ENCODE results near the gene ARID2.

ARID2 gene

DNA sequence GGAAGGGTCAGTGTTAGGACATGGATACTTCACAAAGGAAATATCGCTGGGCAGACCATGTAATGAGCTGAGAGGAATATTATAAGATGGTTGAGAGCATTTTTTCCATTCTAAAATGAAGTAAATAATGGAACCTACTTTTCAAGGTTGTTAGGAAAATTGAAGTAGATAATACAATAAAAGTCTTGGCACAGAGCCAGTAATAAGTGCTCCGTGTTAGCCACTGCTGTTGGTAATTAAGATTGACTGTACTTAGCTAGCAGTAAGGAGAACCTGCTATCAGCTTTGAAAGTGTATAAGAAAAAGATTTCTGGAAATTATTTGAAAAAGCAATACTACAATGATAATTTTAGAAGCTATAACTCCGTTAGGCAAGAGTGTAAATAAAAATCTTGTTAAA, 183.3 kb downstream of the ARID2 start:
- TF ChIP-seq, protein P1, sequence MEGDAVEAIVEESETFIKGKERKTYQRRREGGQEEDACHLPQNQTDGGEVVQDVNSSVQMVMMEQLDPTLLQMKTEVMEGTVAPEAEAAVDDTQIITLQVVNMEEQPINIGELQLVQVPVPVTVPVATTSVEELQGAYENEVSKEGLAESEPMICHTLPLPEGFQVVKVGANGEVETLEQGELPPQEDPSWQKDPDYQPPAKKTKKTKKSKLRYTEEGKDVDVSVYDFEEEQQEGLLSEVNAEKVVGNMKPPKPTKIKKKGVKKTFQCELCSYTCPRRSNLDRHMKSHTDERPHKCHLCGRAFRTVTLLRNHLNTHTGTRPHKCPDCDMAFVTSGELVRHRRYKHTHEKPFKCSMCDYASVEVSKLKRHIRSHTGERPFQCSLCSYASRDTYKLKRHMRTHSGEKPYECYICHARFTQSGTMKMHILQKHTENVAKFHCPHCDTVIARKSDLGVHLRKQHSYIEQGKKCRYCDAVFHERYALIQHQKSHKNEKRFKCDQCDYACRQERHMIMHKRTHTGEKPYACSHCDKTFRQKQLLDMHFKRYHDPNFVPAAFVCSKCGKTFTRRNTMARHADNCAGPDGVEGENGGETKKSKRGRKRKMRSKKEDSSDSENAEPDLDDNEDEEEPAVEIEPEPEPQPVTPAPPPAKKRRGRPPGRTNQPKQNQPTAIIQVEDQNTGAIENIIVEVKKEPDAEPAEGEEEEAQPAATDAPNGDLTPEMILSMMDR (IDR thresholded peaks at IDR 0.05; ENCODE audit: low read depth, low read length), result no peak
- Histone ChIP-seq H3K4me3 (ENCODE audit: low read depth, low read length) (peak overlapping the region; percentile 4; the same call in 1 of the 2 replicates), H3K27me3 (no peaks in the 10 kb centered on the region), H3K4me1 (peaks cover 13% of the 10 kb centered on the region), H3K36me3 (peaks cover 3% of the 10 kb centered on the region; the same call in 1 of the 2 replicates), H3K9me3 (no peaks in the 10 kb centered on the region)
- no peak for DNase-seq

DNA sequence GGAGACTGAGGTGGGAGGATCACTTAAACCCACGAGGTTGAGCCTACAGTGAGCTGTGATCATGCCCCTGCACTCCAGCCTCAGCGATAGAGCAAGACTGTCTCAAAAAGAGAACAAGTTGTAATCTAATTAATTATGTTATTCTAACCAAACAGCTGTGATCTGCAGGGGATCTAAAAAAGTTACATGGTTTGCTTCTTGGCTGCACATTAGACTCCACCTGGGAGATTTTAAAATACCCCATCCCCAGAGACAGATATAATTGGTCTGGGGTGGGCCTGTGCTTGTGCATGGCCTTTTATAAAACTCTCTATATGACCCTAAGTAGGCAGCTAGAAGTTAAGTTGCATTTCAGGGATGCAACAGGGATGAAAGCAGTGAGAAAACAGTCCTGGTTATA, 184.1 kb downstream of the ARID2 start:
- H3K4me3 ChIP-seq (ENCODE audit: low read depth, low read length), result no peak overlapping the region
- TF ChIP-seq, protein P1 (IDR thresholded peaks at IDR 0.05; ENCODE audit: low read depth, low read length), result no peak
- peaks cover 13% of the 10 kb centered on the region for H3K4me1 ChIP-seq
- DNase-seq, result peak; percentile 23
- H3K36me3 ChIP-seq, result no peaks in the 10 kb centered on the region; the same call in 1 of the 2 replicates
- H3K9me3 ChIP-seq, result no peaks in the 10 kb centered on the region
- no peaks in the 10 kb centered on the region for H3K27me3 ChIP-seq

DNA sequence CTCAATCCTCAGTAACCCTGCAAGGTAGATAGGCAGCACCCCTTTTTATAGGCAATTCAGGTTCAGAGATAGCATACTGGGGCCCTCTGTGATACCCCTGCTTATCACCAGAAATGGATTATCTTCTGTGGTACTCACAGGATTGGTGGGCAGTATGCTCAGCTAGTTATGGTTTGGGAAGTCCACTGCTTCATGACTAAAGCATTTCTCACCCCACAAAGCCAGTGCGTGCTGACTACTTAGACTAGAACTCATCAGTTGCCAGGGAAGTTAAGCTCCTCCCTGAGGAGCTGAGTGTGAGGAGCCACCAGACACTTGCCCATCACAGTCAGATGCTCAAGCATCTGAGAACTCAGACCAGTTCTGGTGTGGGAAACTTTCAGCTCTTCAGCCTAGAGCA, 184.6 kb downstream of the ARID2 start:
- Histone ChIP-seq H3K27me3 (no peaks in the 10 kb centered on the region), H3K4me3 (ENCODE audit: low read depth, low read length) (no peak overlapping the region), H3K9me3 (no peaks in the 10 kb centered on the region), H3K4me1 (peaks cover 13% of the 10 kb centered on the region), H3K36me3 (peaks cover 3% of the 10 kb centered on the region; the same call in 1 of the 2 replicates)
- TF ChIP-seq, protein P1 (IDR thresholded peaks at IDR 0.05; ENCODE audit: low read depth, low read length), result no peak
- DNase-seq, result no peak

DNA sequence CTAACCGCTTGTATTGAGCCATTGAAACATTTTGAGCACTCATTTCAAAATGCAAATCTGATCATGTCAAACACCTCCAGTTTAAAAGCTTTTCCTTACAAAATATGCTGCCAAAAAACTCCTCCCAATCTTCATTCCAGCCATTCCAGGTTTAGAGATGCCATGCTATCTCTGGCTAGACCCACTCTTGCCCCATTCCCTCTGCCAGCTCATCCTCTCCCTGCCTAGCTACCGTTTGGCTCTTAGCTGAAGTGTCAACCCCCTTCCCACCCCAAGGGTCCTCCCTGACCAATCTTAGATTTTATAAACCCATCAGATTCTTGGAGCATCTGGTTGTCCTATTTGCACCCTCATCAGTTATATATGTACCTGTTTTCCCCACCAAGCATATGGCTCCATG, 185.9 kb downstream of the ARID2 start:
- Histone ChIP-seq H3K9me3 (no peaks in the 10 kb centered on the region), H3K4me1 (peaks cover 13% of the 10 kb centered on the region), H3K4me3 (ENCODE audit: low read depth, low read length) (no peak overlapping the region), H3K36me3 (peaks cover 3% of the 10 kb centered on the region; the same call in 1 of the 2 replicates), H3K27me3 (no peaks in the 10 kb centered on the region)
- TF ChIP-seq, protein P1 (IDR thresholded peaks at IDR 0.05; ENCODE audit: low read depth, low read length), result no peak
- no peak for DNase-seq

DNA sequence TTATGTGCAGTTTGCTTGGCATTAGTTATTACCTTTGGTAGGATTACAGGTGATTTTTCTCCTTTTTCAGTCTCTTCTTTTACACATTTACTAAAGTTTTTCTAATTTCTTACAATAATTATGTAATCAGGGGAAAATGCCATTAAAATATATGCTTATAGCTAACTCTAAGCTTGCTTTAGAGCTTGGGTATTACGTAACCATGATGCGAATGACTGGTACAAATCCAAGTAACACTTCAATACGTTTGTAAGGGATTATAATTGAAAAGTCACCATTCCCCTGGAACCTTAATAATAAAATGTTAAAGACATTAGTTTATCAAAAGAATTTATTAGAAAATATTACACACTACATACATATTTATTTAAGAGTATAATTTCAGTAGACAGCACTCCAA, 189.3 kb downstream of the ARID2 start:
- DNase-seq, result no peak
- H3K4me1 ChIP-seq, result peaks cover 2% of the 10 kb centered on the region; the same call in 1 of the 2 replicates
- H3K36me3 ChIP-seq, result peaks cover 19% of the 10 kb centered on the region
- TF ChIP-seq, protein P1 (IDR thresholded peaks at IDR 0.05; ENCODE audit: low read depth, low read length), result no peak
- no peak overlapping the region for H3K4me3 ChIP-seq (ENCODE audit: low read depth, low read length)
- H3K9me3 ChIP-seq, result no peaks in the 10 kb centered on the region
- no peaks in the 10 kb centered on the region for H3K27me3 ChIP-seq

DNA sequence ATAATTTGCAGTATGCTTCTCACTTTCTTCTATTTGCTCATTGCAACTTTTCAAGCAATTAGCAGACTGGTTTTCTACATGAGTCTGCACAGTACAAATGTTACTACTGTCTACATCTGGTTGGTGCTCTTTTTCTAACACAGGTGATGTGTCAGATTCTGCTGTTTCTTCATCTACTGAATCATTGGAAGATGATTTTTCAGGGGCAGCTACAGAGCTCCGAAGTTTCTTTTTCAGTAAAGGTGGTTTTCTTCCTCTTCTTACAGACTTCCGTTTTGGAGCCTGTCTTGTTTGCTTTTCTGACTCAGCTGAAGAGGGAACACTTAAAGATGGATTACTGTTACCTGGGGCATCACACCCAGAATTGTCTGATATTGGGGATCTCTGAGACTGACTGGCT, 198.8 kb downstream of the ARID2 start:
- TF ChIP-seq, protein P1 (IDR thresholded peaks at IDR 0.05; ENCODE audit: low read depth, low read length), result no peak
- H3K36me3 ChIP-seq, result peaks cover 66% of the 10 kb centered on the region
- no peak overlapping the region for H3K4me3 ChIP-seq (ENCODE audit: low read depth, low read length)
- DNase-seq, result no peak
- no peaks in the 10 kb centered on the region; the same call in 1 of the 2 replicates for H3K4me1 ChIP-seq
- H3K9me3 ChIP-seq, result no peaks in the 10 kb centered on the region
- no peaks in the 10 kb centered on the region for H3K27me3 ChIP-seq

Data from BE2C (cell line).